LNCaP clone FGC (cell line): Measurements from ENCODE around the gene RASL10B.

Experiments used
- DNase-seq: peaks from one replicate; pipeline ENCODE4 v3.0.0-alpha.2; 2011; ENCODE audit warnings: low read depth
- H3K4me3 ChIP-seq: 2 replicates; pipeline ENCODE4 v1.5.1; 2011; ENCODE audit warnings: mild to moderate bottlenecking, low read depth, low read length, control low read depth
- TF ChIP-seq, protein P1 (sequence below): IDR thresholded peaks from 2 replicates; pipeline ENCODE4 v1.5.1; 2012; ENCODE audit warnings: mild to moderate bottlenecking; ENCODE audit not compliant: control insufficient read depth, insufficient read depth; ENCODE audit errors: extremely low read depth

RASL10B gene

GRCh38 chr17:35742496-35742895 is 11.1 kb downstream of the RASL10B start:
- no peak for DNase-seq
- no peak overlapping the region for H3K4me3 ChIP-seq
- TF ChIP-seq, protein P1, sequence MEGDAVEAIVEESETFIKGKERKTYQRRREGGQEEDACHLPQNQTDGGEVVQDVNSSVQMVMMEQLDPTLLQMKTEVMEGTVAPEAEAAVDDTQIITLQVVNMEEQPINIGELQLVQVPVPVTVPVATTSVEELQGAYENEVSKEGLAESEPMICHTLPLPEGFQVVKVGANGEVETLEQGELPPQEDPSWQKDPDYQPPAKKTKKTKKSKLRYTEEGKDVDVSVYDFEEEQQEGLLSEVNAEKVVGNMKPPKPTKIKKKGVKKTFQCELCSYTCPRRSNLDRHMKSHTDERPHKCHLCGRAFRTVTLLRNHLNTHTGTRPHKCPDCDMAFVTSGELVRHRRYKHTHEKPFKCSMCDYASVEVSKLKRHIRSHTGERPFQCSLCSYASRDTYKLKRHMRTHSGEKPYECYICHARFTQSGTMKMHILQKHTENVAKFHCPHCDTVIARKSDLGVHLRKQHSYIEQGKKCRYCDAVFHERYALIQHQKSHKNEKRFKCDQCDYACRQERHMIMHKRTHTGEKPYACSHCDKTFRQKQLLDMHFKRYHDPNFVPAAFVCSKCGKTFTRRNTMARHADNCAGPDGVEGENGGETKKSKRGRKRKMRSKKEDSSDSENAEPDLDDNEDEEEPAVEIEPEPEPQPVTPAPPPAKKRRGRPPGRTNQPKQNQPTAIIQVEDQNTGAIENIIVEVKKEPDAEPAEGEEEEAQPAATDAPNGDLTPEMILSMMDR: no peak

GRCh38 chr17:35742896-35743477 is 11.5 kb downstream of the RASL10B start:
- H3K4me3 ChIP-seq: no peak overlapping the region

DNA sequence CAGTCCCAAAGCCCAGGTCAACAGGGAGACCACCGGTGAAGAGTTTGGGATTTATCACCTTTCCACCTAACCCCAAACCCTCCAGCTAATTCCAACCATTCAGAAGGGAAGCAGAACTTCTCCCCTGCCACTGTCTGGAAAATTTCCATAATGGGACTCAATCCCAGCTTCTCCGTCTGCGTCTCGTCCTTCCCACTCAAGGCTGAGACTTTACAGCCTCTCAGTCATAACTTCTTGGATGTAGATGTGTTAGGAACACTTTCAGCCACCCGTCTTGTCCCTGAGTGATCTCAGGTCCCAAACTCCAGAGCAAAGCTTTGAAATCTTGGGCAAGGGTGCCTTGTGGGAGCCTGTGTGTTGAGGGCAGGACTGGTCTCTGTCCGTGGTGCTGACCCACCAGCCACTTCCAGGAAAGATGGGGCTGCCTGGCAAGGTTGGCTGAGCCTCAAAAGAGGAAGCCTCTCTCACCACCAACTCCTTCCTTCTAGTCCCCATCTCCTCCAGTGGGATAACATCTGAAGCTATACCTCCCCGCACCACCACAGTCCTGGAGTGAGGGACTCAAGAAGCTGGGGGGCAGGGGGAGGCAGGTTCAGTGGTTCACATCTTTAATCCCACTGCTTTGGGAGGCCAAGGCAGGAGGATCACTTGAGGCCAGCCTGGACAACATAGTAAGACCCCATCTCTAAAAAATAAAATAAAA is 12.3 kb downstream of the RASL10B start:
- H3K4me3 ChIP-seq: no peak overlapping the region
- TF ChIP-seq, protein P1: no peak
- DNase-seq: no peak

More at GRCh38 chr17:35742896-35743477, 11.5 kb downstream of the RASL10B start:
- DNase-seq: no peak
- TF ChIP-seq, protein P1: no peak

- no peak for DNase-seq
- no peak overlapping the region for H3K4me3 ChIP-seq
- TF ChIP-seq, protein P1: no peak
Measured at GRCh38 chr17:35744830-35745229, 13.4 kb downstream of the RASL10B start.

- no peak for DNase-seq
- TF ChIP-seq, protein P1: no peak
Measured at GRCh38 chr17:35745246-35745645, 13.8 kb downstream of the RASL10B start.

DNA sequence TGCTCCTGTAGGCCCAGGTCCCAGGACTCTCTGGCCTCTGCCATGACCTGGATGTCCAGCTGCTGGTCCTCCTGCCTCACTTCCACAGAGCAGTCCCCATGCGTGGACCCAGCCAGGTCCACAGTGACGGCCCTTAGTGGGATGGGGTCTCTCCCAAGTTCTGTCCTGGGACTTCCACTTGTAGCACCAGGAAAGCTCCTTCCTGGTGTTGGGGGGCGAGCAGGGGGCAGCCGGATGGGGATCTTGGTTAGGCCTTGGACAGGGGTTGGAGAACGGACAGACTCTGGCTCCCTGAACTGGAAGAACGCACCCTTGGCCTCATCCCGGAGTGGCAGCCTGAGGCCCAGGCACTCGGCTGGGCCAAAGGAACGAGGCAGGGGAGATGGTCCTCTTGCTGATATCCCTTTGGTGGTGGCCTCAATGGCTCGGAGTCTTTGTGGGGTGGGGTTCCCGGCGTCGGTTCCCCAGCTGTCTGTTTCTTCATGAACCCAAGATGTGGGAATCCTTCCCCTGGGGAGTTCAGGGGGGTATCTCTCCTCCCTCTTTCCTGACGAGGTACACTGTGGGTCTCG is 14.4 kb downstream of the RASL10B start:
- no peak overlapping the region for H3K4me3 ChIP-seq
- TF ChIP-seq, protein P1: no peak
- DNase-seq: no peak

More at GRCh38 chr17:35745246-35745645, 13.8 kb downstream of the RASL10B start:
- H3K4me3 ChIP-seq: no peak overlapping the region
